ENCODE results near the gene PELI3.

DNA sequence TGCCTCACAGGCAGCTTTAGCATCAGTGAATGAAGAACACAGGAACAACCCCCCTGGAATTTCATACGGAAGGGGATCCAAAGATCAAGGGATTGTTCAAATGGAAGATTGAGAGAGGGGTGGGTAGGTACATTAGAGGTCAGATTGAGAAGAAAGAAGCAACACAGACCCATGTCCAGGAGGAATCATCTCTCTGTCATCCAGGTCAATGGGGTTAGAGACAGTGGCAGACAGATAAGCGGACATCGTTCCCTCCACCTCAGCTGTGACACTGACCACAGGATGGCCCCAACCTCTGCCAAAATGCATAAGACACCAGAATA is 47.8 kb upstream of the PELI3 start:
- TF ChIP-seq, protein P1, sequence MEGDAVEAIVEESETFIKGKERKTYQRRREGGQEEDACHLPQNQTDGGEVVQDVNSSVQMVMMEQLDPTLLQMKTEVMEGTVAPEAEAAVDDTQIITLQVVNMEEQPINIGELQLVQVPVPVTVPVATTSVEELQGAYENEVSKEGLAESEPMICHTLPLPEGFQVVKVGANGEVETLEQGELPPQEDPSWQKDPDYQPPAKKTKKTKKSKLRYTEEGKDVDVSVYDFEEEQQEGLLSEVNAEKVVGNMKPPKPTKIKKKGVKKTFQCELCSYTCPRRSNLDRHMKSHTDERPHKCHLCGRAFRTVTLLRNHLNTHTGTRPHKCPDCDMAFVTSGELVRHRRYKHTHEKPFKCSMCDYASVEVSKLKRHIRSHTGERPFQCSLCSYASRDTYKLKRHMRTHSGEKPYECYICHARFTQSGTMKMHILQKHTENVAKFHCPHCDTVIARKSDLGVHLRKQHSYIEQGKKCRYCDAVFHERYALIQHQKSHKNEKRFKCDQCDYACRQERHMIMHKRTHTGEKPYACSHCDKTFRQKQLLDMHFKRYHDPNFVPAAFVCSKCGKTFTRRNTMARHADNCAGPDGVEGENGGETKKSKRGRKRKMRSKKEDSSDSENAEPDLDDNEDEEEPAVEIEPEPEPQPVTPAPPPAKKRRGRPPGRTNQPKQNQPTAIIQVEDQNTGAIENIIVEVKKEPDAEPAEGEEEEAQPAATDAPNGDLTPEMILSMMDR (IDR thresholded peaks at IDR 0.05): no peak
- TF ChIP-seq POLR2AphosphoS5 (IDR thresholded peaks at IDR 0.05): no peak
